Spleen (tissue), 7 donors: Measurements from ENCODE around the gene VASN.
A peak's percentile ranks its signal among the peaks of the same experiment; 100 is the strongest.

Source experiments
- CTCF ChIP-seq, 11 experiments: fragments of 200-600 bp in 7 of 11; fragments of 450-650 bp in 4 of 11; sonication (generic) in 4 of 11; IDR thresholded peaks in 8 of 11; conservative IDR thresholded peaks in 3 of 11; 1 replicate in 7 of 11; 2 replicates in 4 of 11; pipeline versions ENCODE4 v1.4.0 to v1.8.0; 2016 to 2021; ENCODE audit warnings: antibody characterized with exemption in 11 of 11, inconsistent platforms in 4 of 11, mild to moderate bottlenecking in 1 of 11
- POLR2A ChIP-seq, 3 donors: fragments of 450-650 bp; IDR thresholded peaks; one replicate each; pipeline ENCODE4 v1.5.1; 2017; ENCODE audit warnings: antibody characterized with exemption in 3 of 3, mild to moderate bottlenecking in 1 of 3
- POLR2AphosphoS5 ChIP-seq, 3 donors: sonication (generic); formaldehyde crosslinking; IDR thresholded peaks; one replicate each; pipeline ENCODE4 v1.5.1; 2017; ENCODE audit warnings: antibody characterized with exemption in 3 of 3
- donor health status: DM: no; HTN: no; CAD: no; lungs with moderate emphysema.
- donor health status: DM: no; HTN: no; CAD: no.
- donor health status: DM: no; HTN: no; CAD: no.

GRCh38 chr16:4373909-4374742, 2.5 kb downstream of the VASN start:
- TF ChIP-seq POLR2A (IDR thresholded peaks at IDR 0.05) (no peak), CTCF (IDR thresholded peaks at IDR 0.05 in 8 of 11, conservative IDR thresholded peaks at IDR 0.05 in 3 of 11) (no peak), POLR2AphosphoS5 (IDR thresholded peaks at IDR 0.05) (peak; percentile 32 to 62 (median 44))
